HG03108 (cell line): Measurements from ENCODE around the gene CUL2.
"Not testable (repeated sequence)": the region's sequence is repeated elsewhere in the genome, so short reads cannot be mapped to it uniquely, and the experiment has no call there.

ENCODE experiments used
- ATAC-seq: cut with Tn5 transposase; IDR thresholded peaks from one replicate; pipeline ENCODE4 v1.9.1; 2021; ENCODE audit warnings: moderate library complexity; ENCODE audit not compliant: unreplicated experiment

CUL2 gene

DNA sequence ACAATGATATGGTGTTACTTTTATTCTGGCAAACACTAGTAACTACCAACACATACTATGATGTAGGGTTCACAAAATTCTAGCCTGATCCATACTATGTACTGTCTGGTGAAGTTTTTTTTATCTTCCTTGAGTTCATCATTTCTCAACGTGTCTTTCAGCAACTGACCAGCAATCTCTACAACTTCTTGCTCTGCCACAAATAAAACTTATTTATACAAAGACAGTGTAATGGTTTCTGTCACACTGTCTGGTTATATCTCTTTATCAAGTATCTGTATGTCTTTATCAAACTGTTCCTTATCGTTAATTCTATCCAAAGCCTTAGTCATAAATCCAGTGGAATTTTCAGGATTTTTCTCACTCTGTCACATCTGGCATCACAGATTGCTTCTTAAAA lies 69.7 kb downstream of the CUL2 start:
- ATAC-seq = no peak

DNA sequence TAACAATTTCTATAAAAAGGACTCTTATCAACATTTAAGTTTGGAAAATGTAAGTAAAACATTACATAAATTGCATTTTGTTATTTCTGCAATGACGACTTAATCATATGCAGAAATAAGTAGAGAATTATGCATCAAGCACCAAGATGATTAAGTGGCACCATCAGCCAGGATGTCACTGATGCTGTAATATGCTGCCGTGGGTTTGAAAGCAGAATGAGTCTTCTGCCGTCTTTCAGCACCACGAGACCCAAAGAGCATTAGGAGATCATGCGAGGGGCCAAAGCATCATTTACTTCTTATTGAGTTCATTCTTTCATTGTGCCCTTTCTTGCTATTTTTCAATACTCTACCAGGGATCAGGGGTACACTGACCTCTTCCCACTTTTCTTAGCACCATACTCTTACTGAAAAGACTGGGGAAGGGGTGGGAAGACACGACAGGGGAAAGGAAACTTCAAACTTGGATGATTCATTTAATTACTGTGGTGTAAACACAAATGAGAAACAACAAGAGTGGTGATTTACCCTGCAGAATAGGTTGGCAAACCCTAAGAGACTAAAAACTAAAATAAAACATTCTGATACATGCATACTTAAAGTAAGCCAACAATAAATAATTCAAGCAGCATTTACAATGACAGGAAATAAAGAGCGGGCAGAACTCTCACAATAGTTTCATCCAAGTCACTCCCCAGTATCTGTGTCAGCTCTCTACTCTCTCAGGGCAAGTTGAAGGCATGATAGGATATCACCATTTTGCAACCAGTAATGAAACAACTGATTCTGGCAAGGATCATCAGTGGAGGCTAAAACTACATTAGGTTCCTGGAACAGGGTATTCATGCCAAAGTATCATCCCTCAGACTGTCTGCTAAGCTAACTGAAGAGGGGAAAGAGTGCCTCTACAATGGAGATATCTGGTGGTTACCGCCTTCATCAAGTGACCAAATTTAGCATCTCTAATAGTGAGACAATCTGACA lies 70.8 kb downstream of the CUL2 start:
- no peak for ATAC-seq

DNA sequence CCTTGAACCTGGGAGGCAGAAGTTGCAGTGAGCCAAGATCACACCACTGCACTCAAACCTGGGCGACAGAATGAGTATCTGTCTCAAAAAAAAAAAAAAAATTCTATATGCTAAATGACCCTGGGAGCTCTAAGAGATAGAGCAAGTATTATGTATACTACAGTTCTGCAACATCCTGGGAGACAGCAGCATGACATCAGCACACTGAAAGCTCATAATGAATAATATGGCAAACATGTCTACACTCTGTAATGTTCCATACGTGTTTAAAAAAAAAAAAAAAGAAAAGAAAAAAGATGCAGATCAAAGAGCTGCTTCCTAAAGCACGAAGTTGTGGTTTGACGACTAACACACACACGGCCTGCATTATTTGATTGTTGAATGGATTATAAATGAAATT lies 72.5 kb downstream of the CUL2 start:
- no peak for ATAC-seq

DNA sequence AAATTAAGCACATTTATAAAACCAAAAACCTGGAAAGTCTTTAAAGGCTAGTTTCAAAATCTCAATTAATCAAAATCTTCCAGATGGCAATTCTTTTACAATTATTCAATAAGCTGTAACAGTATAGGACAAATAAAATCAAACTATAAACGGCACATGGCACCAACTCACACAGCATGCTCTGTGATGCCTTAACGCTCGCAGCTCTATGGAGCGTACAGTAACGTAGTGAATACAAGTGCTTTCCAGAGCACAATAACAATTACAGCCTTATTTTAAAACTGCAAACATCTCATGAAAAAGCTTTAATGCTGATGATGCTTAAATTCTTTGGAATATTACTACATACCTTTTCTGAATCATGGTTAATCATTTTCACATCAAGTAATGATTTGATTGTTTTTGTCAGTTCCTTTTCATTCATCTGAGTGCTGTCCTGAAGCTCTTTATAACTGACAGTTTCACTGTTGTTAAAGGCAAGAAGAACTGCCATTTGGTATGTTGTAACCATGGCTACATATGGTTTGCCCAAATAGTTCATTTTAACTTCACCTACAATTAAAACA lies 74.2 kb downstream of the CUL2 start:
- no peak for ATAC-seq

DNA sequence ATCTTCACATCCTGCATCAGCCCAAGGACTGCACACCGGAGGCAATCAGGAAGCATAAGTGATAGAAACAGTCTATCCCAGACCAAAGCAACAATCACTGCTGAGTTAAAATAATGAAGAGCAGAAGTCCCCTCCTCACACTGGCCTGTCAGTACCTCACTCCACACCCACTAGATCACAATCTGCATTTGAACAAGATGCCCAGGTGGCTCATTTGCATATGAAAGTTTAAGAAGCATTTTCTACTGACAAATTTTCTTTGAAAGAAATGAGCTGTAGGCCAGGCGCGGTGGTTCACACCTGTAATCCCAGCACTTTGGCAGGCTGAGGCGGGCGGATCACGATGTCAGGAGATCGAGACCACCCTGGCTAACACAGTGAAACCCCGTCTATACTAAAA lies 77.4 kb downstream of the CUL2 start:
- no peak for ATAC-seq

DNA sequence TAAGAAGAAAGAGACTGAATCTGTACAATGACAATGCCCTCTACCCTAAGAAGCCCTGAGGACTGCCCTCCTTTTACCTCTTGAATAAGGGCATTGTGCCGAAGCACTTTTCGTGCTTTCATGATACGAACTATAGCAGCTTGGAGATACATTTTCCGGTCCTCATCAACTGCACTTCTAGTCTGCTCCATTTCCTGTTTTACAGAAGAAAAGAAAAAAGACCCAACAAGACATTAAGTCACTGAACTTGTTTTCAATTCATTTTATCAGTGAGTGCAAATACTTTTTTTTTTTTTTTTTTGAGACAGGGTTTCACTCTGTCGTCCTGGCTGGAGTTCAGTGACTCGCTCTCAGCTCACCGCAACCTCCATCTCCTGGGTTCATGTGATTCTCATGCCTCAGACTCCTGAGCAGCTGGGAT lies 78.4 kb downstream of the CUL2 start:
- ATAC-seq = no peak

DNA sequence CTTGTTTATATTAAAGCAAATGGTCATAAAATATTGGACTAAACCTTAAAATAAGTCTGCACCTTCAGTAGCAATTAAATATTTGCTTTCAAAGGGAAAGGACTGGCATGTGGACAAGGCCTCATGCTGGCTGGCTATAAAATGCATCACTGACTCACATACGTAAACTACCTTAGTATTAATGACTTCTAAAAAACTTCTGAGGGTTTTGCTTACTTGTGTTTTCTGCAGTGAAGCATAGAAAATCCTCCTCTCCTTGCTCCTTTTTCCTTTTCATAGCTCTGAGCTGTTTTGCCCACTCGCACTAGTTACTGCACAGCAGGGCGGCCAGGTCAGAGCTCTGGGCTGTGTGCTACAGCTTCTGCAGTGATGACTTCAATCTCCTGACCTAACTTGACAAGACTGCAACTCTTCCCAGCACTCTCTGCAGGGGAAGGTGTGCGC lies 82.3 kb downstream of the CUL2 start:
- ATAC-seq = no peak

DNA sequence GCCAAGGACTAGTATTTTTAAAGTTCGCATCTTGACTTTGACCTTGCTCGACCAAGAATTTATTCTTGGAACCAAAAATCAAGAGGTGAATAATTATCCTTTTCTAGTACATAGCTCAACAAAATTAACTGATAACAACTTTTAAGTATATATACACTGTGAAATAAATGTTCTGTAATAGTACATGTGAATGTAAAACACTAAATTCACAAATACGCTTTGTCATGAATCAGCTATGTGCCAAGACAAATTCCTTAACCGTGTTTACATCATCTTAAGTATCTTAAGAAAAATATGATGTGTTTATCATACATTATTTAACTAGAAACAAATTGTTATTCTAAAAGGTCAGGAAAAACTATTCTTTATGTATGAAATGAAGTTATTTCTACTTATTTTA lies 83.3 kb downstream of the CUL2 start:
- no peak for ATAC-seq

DNA sequence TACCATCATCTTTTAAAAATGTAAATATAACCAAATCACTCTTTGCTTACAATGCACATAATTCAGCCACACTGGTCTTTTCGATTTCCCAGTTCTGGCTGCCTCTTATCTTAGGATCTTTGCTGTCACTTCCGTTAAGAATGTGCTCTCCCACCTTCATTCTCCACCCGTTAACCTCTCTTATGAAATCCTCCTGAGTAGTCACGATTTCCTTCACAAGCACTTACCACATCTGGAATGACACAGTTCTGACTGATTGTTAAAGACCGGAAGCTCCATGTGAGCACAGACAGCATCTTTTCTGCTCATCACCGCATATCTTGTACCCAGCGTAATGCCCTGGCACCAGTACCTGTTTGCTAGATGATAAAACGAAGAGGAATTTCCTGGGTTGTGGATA lies 84.3 kb downstream of the CUL2 start:
- no peak for ATAC-seq

DNA sequence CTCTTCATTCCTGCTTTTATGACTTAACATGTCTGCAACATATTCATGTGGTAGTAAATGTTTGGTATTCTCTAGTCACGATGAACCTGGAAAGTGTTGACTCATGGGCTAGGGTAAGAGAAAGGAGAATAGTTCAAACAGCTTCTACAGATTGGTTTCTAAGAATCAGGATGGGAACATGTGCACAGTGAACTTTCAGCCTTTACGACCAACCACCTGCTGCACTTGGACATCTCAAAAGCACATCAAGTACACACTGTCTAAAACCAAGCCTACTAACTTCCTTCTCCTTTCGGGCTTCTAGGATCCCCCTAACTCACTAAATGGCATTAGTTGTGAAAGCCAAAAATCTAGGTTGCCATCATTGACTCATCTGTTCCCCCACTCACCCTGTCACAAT lies 85.5 kb downstream of the CUL2 start:
- no peak for ATAC-seq

DNA sequence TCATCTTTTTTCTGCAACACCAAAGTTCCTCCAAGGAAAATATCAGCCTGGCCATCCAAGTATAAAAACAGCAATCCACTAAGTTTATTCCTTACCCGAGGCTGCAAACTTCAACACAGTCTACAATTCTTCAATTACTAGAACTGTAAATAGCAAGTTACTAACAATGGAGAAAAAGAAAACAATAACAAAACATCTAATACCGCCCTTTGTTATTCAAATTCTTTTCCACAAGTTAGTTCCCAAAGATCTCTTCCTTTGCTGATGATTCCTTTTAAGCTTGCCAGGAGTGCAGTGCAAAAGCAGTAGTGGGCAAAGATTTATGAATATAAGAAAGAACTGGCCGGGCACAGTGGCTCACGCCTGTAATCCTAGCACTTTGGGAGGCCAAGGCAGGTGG lies 86.2 kb downstream of the CUL2 start:
- no peak for ATAC-seq

DNA sequence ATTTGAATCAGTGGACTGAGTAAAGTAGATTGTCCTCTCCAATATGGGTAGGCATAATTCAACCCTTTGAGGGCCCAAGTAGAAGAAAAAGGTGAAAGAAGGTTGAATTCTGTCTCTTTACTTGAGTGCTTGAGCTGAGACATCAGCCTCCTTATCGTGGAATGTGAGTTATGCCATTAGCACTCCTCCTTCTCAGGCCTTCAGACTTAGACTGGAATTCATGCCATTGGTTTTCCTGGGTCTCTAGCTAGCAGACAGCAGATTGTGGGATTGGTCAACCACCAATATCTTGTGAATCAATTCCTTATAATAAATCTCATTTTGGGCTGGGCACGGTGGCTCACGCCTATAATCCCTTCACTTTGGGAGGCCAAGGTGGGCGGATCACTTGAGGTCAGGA lies 89.2 kb downstream of the CUL2 start:
- ATAC-seq = no peak

DNA sequence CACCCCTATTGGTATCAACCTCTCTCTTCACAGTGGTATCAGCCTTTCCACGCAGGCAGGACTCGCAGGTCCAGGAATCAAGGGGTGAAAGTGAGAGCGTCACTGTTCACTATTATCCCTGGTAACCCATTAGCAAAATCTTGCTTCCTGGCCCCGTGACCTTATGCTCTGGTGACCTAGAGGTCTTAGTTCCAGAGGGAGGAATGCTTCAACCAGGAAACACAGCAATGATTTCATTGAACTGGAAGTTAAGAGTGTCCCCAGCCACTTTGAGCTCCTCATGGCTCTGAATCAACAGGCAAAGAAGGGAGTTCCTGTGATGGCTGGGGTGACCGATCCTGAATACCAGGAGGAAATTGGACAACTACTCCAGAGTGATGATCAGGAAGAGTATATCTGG lies 90.6 kb downstream of the CUL2 start:
- ATAC-seq = no peak

DNA sequence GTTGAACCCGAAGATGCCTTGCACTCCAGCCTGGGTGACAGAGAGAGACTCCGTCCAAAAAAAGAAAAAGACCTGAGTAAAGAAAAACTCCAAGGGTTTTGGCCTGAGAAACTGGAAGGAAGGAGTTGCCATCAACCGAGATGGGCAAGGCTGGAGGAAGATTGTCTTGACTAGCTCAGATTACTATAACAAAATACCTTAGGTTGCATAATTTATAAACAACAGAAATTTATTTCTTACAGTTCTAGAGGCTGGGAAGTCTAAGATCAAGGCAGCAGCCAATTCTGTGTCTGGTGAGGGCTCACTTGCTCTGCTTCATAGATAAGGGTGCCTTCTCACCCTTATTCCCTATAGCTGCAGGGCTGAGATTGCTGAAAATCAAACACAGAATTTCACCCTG lies 91.2 kb downstream of the CUL2 start:
- no peak for ATAC-seq

DNA sequence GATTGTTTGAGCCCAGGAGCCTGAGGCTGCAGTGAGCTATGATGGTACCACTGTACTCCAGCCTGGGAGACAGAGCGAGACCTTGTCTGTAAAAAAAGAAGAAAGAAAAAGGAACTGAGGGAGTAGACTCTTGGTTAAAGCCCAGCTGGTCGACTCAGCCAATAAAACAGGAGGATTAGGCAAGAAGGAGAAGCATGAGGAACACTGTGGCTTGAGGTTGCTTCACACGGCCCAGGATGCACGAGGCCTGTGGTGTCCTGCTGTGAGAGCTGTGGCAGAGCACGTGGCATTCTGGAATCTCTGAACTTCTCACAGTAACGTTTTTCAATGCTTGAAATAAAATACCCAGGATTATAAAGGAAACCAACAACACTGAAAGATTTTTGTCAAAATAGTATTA lies 93.3 kb downstream of the CUL2 start:
- no peak for ATAC-seq

DNA sequence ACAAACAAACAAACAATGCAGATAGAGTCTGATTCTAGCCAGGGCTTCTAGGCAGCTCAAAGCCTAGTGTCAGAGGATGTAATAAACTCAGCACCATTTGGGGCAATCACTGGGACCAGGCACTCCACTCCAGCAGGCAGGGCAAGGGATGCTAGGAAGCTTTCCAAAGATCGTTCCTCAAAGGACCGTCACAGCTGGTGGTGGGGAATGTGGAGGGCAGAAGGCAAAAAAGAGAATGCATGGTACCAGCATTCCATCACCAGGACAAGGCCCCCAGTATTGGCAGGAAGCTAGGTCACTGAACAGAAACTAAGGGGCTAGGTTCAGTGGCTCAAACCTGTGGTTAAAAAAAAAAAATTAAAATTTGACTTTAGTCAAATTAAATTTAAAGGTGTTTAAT lies 94.2 kb downstream of the CUL2 start:
- no peak for ATAC-seq

DNA sequence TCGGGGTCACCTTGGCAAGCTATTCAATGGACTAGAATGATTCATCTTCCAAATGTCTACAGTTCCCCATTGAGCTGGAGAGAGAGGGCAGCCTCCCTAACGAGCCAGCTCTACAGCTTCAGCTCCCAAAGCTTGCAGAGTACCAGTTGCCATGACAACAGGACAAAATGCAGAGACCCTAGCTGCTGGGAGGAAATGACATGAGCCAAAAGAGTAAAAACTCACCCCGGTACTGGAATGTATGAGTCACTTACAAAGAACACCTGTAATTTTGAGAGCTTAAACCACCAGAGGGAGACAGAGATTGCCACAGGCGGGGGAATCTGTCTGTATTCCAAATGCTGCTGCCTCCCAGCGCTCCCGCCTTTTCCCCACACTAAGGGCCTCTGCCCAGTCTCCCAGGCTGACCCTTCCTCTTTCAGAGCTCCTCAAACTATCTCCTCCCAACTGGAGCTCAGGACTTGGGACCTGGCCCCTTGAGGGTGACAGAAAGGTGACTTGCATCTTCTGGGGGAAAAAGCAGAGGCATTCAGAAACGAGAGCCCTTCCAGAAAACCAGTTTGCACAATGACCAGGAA lies 95.5 kb downstream of the CUL2 start:
- peak; percentile 88 for ATAC-seq

DNA sequence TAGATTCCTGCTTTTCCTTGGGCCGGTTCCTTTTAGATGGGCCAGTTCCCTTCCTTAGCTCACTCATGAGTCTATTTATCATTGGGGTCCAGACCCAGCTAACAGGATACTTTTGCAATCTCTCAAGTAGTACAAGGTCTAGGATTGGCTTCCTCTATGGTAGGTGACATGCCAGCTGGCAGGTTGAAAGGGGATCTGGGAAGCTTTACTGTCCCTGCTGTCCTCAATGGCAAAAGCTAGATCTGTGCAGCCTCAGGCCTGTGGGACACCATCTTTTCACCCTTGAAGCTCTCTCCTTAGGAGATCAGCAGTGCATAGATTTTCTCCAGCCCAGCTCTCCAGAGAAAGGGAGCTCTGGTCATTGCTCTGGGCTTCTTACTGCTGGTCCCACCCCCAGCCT lies 96.4 kb downstream of the CUL2 start:
- ATAC-seq = no peak

DNA sequence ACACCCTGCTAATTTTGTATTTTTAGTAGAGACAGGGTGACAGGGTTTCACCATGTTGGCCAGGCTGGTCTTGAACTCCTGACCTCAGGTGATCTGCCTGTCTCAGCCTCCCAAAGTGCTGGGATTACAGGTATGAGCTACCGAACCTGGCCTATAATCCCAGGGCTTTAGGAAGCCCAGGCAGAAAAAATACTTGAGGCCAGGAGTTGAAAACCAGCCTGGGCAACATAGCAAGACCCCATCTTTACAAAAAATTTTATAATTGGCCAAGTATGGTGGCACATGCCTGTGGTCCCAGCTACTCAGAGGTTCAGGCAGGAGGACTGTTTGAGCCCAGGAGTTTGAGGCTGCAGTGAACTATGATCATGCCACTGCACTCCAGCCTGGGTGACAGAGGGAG lies 99.0 kb downstream of the CUL2 start:
- not testable (repeated sequence) for ATAC-seq

DNA sequence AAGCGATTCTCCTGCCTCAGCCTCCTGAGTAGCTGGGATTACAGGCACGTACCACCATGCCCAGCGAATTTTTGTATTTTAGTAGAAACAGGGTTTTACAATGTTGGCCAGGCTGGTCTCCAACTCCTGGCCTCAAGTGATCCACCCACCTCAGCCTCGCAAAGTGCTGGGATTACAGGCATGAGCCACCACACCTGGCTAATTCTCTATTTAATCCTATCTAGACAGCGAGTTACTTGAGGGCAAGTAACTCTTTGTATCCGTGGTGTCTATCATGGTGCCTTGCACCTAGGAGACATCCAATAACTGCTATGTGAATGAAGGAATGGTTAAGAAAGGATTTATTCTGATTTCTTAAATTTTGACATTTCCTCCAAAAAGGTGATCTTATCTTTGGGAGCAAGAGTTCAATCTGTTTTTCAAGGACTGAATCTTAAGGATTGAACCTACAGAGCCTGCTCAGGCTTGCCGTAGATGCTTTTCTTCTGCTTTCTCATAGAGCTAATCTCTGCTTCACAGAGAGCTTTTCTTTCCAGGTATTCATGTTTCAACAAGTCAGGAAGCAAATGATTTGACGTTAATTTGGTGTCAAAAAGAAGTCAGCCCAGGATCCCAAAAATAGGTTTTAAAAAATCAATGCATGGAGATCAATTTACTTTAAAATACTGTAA lies 101.6 kb downstream of the CUL2 start:
- ATAC-seq = no peak

DNA sequence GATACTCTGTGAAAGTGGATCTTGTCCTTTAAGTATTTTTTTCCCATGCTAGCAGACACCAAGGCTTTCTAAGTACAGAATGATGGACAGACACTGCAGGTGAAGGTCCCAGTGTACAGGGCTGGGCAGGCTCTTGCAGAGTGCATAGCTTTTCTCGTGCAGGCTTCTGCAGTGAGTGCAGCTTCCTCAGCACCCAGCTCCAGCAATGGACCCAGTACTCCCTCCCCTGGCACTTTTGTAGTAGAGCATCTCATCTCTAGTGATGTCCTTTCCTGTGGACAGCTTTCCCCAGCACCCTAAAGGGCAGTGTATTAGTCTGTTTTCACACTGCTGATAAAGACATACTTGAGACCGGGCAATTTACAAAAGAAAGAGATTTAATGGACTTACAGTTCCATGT lies 104.3 kb downstream of the CUL2 start:
- no peak for ATAC-seq

DNA sequence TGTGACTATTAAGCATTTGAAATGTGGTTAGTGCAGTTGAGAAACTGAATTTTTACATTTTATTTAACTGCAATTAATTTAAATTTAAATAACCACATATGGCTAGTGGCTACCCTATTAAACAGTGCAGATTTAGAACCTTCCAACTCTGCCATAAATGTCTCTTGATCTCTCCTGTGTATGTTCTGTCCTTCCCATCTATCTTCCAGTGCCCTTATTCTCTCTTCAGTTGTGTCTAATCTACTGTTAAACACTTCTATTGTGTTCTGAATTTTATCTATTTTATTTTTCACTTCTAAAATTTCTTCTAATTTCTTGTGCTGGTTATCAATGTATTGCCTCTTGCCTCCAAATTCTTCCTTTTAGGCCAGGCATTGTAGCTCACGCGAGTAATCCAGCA lies 105.0 kb downstream of the CUL2 start:
- ATAC-seq = no peak
